PC-9 (cell line): ENCODE data around the gene IFRD2.

ENCODE experiments used
- EZH2 ChIP-seq: fragments of 200-600 bp; sonication (generic); IDR thresholded peaks from 2 replicates; pipeline ENCODE4 v1.8.0; 2017; ENCODE audit warnings: antibody characterized with exemption, low read depth
- TF ChIP-seq, protein P1 (sequence below): fragments of 200-600 bp; sonication (generic); conservative IDR thresholded peaks from 2 replicates; pipeline ENCODE4 v1.6.1; 2017; ENCODE audit warnings: mixed run types, antibody characterized with exemption, mild to moderate bottlenecking, moderate library complexity

GRCh38 chr3:50293079-50293801, 1.0 kb upstream of the IFRD2 start:
- TF ChIP-seq, protein P1, sequence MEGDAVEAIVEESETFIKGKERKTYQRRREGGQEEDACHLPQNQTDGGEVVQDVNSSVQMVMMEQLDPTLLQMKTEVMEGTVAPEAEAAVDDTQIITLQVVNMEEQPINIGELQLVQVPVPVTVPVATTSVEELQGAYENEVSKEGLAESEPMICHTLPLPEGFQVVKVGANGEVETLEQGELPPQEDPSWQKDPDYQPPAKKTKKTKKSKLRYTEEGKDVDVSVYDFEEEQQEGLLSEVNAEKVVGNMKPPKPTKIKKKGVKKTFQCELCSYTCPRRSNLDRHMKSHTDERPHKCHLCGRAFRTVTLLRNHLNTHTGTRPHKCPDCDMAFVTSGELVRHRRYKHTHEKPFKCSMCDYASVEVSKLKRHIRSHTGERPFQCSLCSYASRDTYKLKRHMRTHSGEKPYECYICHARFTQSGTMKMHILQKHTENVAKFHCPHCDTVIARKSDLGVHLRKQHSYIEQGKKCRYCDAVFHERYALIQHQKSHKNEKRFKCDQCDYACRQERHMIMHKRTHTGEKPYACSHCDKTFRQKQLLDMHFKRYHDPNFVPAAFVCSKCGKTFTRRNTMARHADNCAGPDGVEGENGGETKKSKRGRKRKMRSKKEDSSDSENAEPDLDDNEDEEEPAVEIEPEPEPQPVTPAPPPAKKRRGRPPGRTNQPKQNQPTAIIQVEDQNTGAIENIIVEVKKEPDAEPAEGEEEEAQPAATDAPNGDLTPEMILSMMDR = no peak
- TF ChIP-seq EZH2 = no peak
